ENCODE data around the gene SERPINA12.
"Not testable (repeated sequence)": the region's sequence is repeated elsewhere in the genome, so short reads cannot be mapped to it uniquely, and the experiment has no call there.

Gene SERPINA12

GRCh38 chr14:94521375-94522114 is 12.3 kb upstream of the SERPINA12 start:
- no peak for DNase-seq (ENCODE audit: low read depth)
- TF ChIP-seq CTCF (IDR thresholded peaks at IDR 0.05; ENCODE audit: low read length, missing control alignments), result no peak
- no peak overlapping the region for H3K4me3 ChIP-seq (replicated peaks; ENCODE audit: low read depth, low read length)

GRCh38 chr14:94517641-94518257 is 8.5 kb upstream of the SERPINA12 start:
- no peak for TF ChIP-seq CTCF (IDR thresholded peaks at IDR 0.05; ENCODE audit: low read length, missing control alignments)
- DNase-seq (ENCODE audit: low read depth), result no peak
- no peak overlapping the region for H3K4me3 ChIP-seq (replicated peaks; ENCODE audit: low read depth, low read length)

GRCh38 chr14:94517248-94517640 is 8.0 kb upstream of the SERPINA12 start:
- no peak overlapping the region for H3K4me3 ChIP-seq (replicated peaks; ENCODE audit: low read depth, low read length)
- no peak for DNase-seq (ENCODE audit: low read depth)
- no peak for TF ChIP-seq CTCF (IDR thresholded peaks at IDR 0.05; ENCODE audit: low read length, missing control alignments)

GRCh38 chr14:94515856-94516255 is 6.6 kb upstream of the SERPINA12 start:
- TF ChIP-seq CTCF (IDR thresholded peaks at IDR 0.05; ENCODE audit: low read length, missing control alignments), result no peak
- no peak for DNase-seq (ENCODE audit: low read depth)
- H3K4me3 ChIP-seq (replicated peaks; ENCODE audit: low read depth, low read length), result no peak overlapping the region

- H3K4me3 ChIP-seq (replicated peaks; ENCODE audit: low read depth, low read length), result no peak overlapping the region
- no peak for TF ChIP-seq CTCF (IDR thresholded peaks at IDR 0.05; ENCODE audit: low read length, missing control alignments)
- no peak for DNase-seq (ENCODE audit: low read depth)
These were observed 6.2 kb upstream of the SERPINA12 start for GRCh38 chr14:94515426-94515825.

GRCh38 chr14:94514351-94514750 is 5.1 kb upstream of the SERPINA12 start:
- no peak overlapping the region for H3K4me3 ChIP-seq (replicated peaks; ENCODE audit: low read depth, low read length)
- no peak for TF ChIP-seq CTCF (IDR thresholded peaks at IDR 0.05; ENCODE audit: low read length, missing control alignments)
- DNase-seq (ENCODE audit: low read depth), result no peak

- H3K4me3 ChIP-seq (replicated peaks; ENCODE audit: low read depth, low read length); DNase-seq (ENCODE audit: low read depth): not testable (repeated sequence)
These were observed 1.2 kb upstream of the SERPINA12 start for GRCh38 chr14:94510481-94510880.
